OCI-LY7 (cell line): ENCODE measurements around the gene NDRG2.
"Not testable (repeated sequence)": the region's sequence is repeated elsewhere in the genome, so short reads cannot be mapped to it uniquely, and the experiment has no call there.

Experiments used
- CTCF ChIP-seq: fragments of 200-600 bp; sonication (generic); conservative IDR thresholded peaks from 2 replicates; pipeline ENCODE4 v1.5.1; 2014; ENCODE audit warnings: mild to moderate bottlenecking, antibody characterized with exemption, low read length, moderate library complexity, mixed read lengths
- EZH2phosphoT487 ChIP-seq: fragments of 200-600 bp; sonication (generic); IDR thresholded peaks from 2 replicates; pipeline ENCODE4 v1.6.1; 2018; ENCODE audit warnings: low read depth, borderline replicate concordance, mild to moderate bottlenecking, mixed run types, antibody characterized with exemption, low read length, moderate library complexity, mixed read lengths

- TF ChIP-seq CTCF, EZH2phosphoT487: not testable (repeated sequence)
Measured at GRCh38 chr14:21040941-21041340, 16.1 kb upstream of the NDRG2 start.
